H1 (cell line): ENCODE data around the gene SPP1. TPM values are rescaled to one million over a fixed set of nuclear protein-coding genes. Genes with fewer than 3 reads are reported as not detected.

Experiments used
- CTCF ChIA-PET: fragments of 300-600 bp; sonication (Branson Sonifier 250); formaldehyde crosslinking; loops from one replicate; lab custom pipeline; 2021; ENCODE audit not compliant: partially characterized antibody; lab: Charles Lee
- POLR2A ChIA-PET: fragments of 300-600 bp; sonication (Branson Sonifier 250); formaldehyde crosslinking; loops from one replicate; lab custom pipeline; 2021; ENCODE audit warnings: inconsistent platforms; ENCODE audit not compliant: partially characterized antibody; lab: Charles Lee
- DNase-seq, 2 experiments: peaks; one replicate each; pipeline versions ENCODE4 v3.0.0 to v3.0.0-alpha.2; 2010 to 2022; ENCODE audit warnings: low spot score in 2 of 2, low read depth in 1 of 2, mixed read lengths in 1 of 2
- FAIRE-seq: peaks from 2 replicates; lab custom pipeline; 2011; peaks lifted over from hg19 to GRCh38; lab: Jason Lieb, UNC
- H2AFZ ChIP-seq: 2 replicates; pipeline ENCODE4 v1.8.1; 2012; ENCODE audit warnings: low read length, inconsistent platforms
- H2AK5ac ChIP-seq: 2 replicates; pipeline ENCODE4 v1.6.1; 2013; ENCODE audit warnings: low read depth, low read length
- H2BK120ac ChIP-seq: replicated peaks from 2 replicates; pipeline ENCODE3; 2013; ENCODE audit warnings: low read depth, low read length, inconsistent platforms
- H2BK12ac ChIP-seq: 2 replicates; pipeline ENCODE4 v1.6.1; 2013; ENCODE audit warnings: low read depth, low read length
- H2BK15ac ChIP-seq: 2 replicates; pipeline ENCODE4 v1.6.1; 2013; ENCODE audit warnings: low read length
- H2BK20ac ChIP-seq: 2 replicates; pipeline ENCODE4 v1.6.1; 2013; ENCODE audit warnings: low read length
- H2BK5ac ChIP-seq: 2 replicates; pipeline ENCODE4 v1.6.1; 2013; ENCODE audit warnings: low read depth, low read length
- H3K14ac ChIP-seq: 2 replicates; pipeline ENCODE4 v1.6.1; 2013; ENCODE audit warnings: inconsistent platforms; ENCODE audit not compliant: insufficient read length
- H3K18ac ChIP-seq: 2 replicates; pipeline ENCODE4 v1.6.1; 2013; ENCODE audit warnings: low read length; ENCODE audit errors: extremely low read depth
- H3K23ac ChIP-seq: 2 replicates; pipeline ENCODE4 v1.6.1; 2013; ENCODE audit warnings: inconsistent platforms; ENCODE audit not compliant: insufficient read length
- H3K23me2 ChIP-seq: 2 replicates; pipeline ENCODE4 v1.6.1; 2013; ENCODE audit warnings: low read depth, low read length
- H3K27ac ChIP-seq: 2 replicates; pipeline ENCODE4 v1.6.1; 2011; ENCODE audit warnings: low read depth, low read length, inconsistent platforms
- H3K27me3 ChIP-seq, 4 experiments: replicated peaks in 1 of 4; 1 replicate in 1 of 4; 2 replicates in 3 of 4; pipeline versions ENCODE4 v1.6.1 to v1.8.1; 2011 to 2013; ENCODE audit warnings: low read length in 3 of 4, mild to moderate bottlenecking in 3 of 4, inconsistent platforms in 2 of 4, mixed read lengths in 2 of 4, moderate library complexity in 1 of 4; ENCODE audit not compliant: control insufficient read depth in 3 of 4, insufficient read depth in 3 of 4; ENCODE audit errors: extremely low read depth in 1 of 4
- H3K36me3 ChIP-seq, 4 experiments: 2 replicates each; pipeline versions ENCODE4 v1.6.1 to v1.8.1; 2011 to 2013; ENCODE audit warnings: mild to moderate bottlenecking in 4 of 4, low read length in 3 of 4, moderate library complexity in 2 of 4, control low read depth in 1 of 4, inconsistent platforms in 1 of 4; ENCODE audit not compliant: insufficient read depth in 4 of 4, control insufficient read depth in 2 of 4
- H3K4ac ChIP-seq: replicated peaks from 2 replicates; pipeline ENCODE3; 2013; ENCODE audit warnings: low read length, low read depth, mixed read lengths, inconsistent platforms; ENCODE audit not compliant: insufficient read length
- H3K4me1 ChIP-seq, 4 experiments: replicated peaks in 1 of 4; 1 replicate in 1 of 4; 2 replicates in 3 of 4; pipeline versions ENCODE4 v1.6.1 to v1.8.1; 2011 to 2013; ENCODE audit warnings: low read length in 3 of 4, inconsistent platforms in 2 of 4, mixed read lengths in 1 of 4; ENCODE audit not compliant: insufficient read depth in 4 of 4, control insufficient read depth in 3 of 4
- H3K4me2 ChIP-seq, 2 experiments: 2 replicates each; pipeline versions ENCODE4 v1.6.1 to v1.8.1; 2011 to 2013; ENCODE audit warnings: low read depth in 2 of 2, low read length in 2 of 2, control low read depth in 1 of 2, inconsistent platforms in 1 of 2, mild to moderate bottlenecking in 1 of 2; ENCODE audit not compliant: insufficient read depth in 1 of 2
- H3K4me3 ChIP-seq, 4 experiments: fragments of 200-600, 300-600 bp in 1 of 4; sonication (generic), shearing (Covaris generic), sonication (Bioruptor Twin) in 1 of 4; 2 replicates each; pipeline versions ENCODE4 v1.5.1 to v1.8.1; 2011 to 2016; ENCODE audit warnings: low read length in 4 of 4, low read depth in 3 of 4, control low read depth in 2 of 4, inconsistent platforms in 2 of 4, mild to moderate bottlenecking in 2 of 4, mixed read lengths in 1 of 4, moderate library complexity in 1 of 4; ENCODE audit not compliant: insufficient read depth in 2 of 4; ENCODE audit errors: extremely low read depth in 1 of 4
- H3K56ac ChIP-seq: replicated peaks from 2 replicates; pipeline ENCODE3; 2013; ENCODE audit warnings: low read depth, mild to moderate bottlenecking, mixed read lengths, low read length, inconsistent platforms; ENCODE audit not compliant: insufficient read length
- H3K79me1 ChIP-seq: 2 replicates; pipeline ENCODE4 v1.6.1; 2013; ENCODE audit warnings: low read depth, low read length, control low read depth
- H3K79me2 ChIP-seq, 2 experiments: 2 replicates each; pipeline versions ENCODE4 v1.6.1 to v1.8.1; 2012 to 2013; ENCODE audit warnings: low read length in 2 of 2, mild to moderate bottlenecking in 2 of 2, inconsistent platforms in 1 of 2; ENCODE audit not compliant: insufficient read depth in 2 of 2, control insufficient read depth in 1 of 2
- H3K9ac ChIP-seq, 4 experiments: replicated peaks in 1 of 4; 1 replicate in 1 of 4; 2 replicates in 3 of 4; pipeline versions ENCODE4 v1.6.1 to v1.8.1; 2011 to 2013; ENCODE audit warnings: low read depth in 3 of 4, low read length in 3 of 4, control low read depth in 2 of 4, mild to moderate bottlenecking in 2 of 4, moderate library complexity in 2 of 4, inconsistent platforms in 1 of 4; ENCODE audit errors: extremely low read depth in 1 of 4
- H3K9me3 ChIP-seq, 2 experiments: 2 replicates each; pipeline versions ENCODE4 v1.6.1 to v1.8.1; 2012 to 2013; ENCODE audit warnings: mild to moderate bottlenecking in 2 of 2, moderate library complexity in 2 of 2, control low read depth in 1 of 2, inconsistent platforms in 1 of 2, low read depth in 1 of 2, low read length in 1 of 2, mixed read lengths in 1 of 2; ENCODE audit not compliant: insufficient read depth in 2 of 2
- H4K20me1 ChIP-seq, 2 experiments: replicated peaks in 1 of 2; 2 replicates each; pipeline versions ENCODE3 to v1.8.1; 2011 to 2013; ENCODE audit warnings: inconsistent platforms in 2 of 2, low read length in 2 of 2, mild to moderate bottlenecking in 1 of 2; ENCODE audit not compliant: insufficient read depth in 2 of 2, control insufficient read depth in 1 of 2
- H4K5ac ChIP-seq: 2 replicates; pipeline ENCODE4 v1.6.1; 2013; ENCODE audit warnings: low read length, low read depth, mixed read lengths, inconsistent platforms; ENCODE audit not compliant: insufficient read length
- H4K8ac ChIP-seq: 2 replicates; pipeline ENCODE4 v1.8.0; 2013; ENCODE audit warnings: mild to moderate bottlenecking, moderate library complexity, low read length, inconsistent platforms; ENCODE audit not compliant: insufficient read depth; ENCODE audit errors: extremely low read depth
- H4K91ac ChIP-seq: replicated peaks from 2 replicates; pipeline ENCODE3; 2013; ENCODE audit warnings: low read length, mixed read lengths, inconsistent platforms; ENCODE audit not compliant: insufficient read length
- E2F6 ChIP-seq: IDR thresholded peaks from 2 replicates; pipeline ENCODE4 v1.6.1; 2012; ENCODE audit warnings: inconsistent platforms
- MAFK ChIP-seq: IDR thresholded peaks from 2 replicates; pipeline ENCODE4 v1.6.1; 2012; ENCODE audit warnings: low read depth, mild to moderate bottlenecking, improper control_type of control experiment, low read length
- MAX ChIP-seq: IDR thresholded peaks from 2 replicates; pipeline ENCODE4 v1.6.1; 2012; ENCODE audit warnings: inconsistent platforms
- POLR2A ChIP-seq, 2 experiments: IDR thresholded peaks; 1 replicate in 1 of 2; 2 replicates in 1 of 2; pipeline ENCODE4 v1.6.1; 2011; ENCODE audit warnings: low read depth in 2 of 2, low read length in 2 of 2, mild to moderate bottlenecking in 2 of 2; ENCODE audit errors: control extremely low read depth in 1 of 2
- POLR2AphosphoS5 ChIP-seq: IDR thresholded peaks from 2 replicates; pipeline ENCODE4 v1.6.1; 2011; ENCODE audit warnings: low read depth, low read length
- TEAD4 ChIP-seq: IDR thresholded peaks from 2 replicates; pipeline ENCODE4 v1.6.1; 2012; ENCODE audit warnings: low read depth, low read length, inconsistent platforms, mixed read lengths
- WGBS, 2 experiments: shearing (Covaris generic) in 1 of 2; methylation state at CpG; one replicate each; pipeline versions ENCODE4 v1.1.6 to v1.1.7; 2013 to 2015; ENCODE audit warnings: low lambda C conversion rate in 2 of 2, mixed read lengths in 2 of 2, inconsistent platforms in 1 of 2, low coverage in 1 of 2, missing lambda C conversion rate in 1 of 2; ENCODE audit not compliant: insufficient replicate concordance in 2 of 2, insufficient coverage in 1 of 2, insufficient read length in 1 of 2; ENCODE audit errors: extremely low coverage in 1 of 2, missing lambda C conversion rate in 1 of 2; 5-methylcytosine and 5-hydroxymethylcytosine counted together
- polyA plus RNA-seq, 7 experiments: library from polyadenylated mRNA; depleted of rRNA in 3 of 7; stranded (reverse) in 5 of 7; unstranded in 2 of 7; fragments of >200 nt in 5 of 7; fragments of 200-250 nt in 2 of 7; gene quantifications; 1 replicate in 5 of 7; 2 replicates in 1 of 7; 4 replicates in 1 of 7; pipeline versions ENCODE4 v1.2.1 to v1.2.3, GENCODE V29; 2011 to 2013; ENCODE audit warnings: missing spikeins in 2 of 7, mixed read lengths in 2 of 7
- total RNA-seq: library from RNA; stranded (reverse); fragmentation: NEBNext Ultra II Directional; extraction: Animal tissue kit (Norgen Biotek cat#: 25700); gene quantifications from 2 replicates; pipeline ENCODE4 v1.2.1, GENCODE V29; 2021

Gene SPP1
- total and polyA plus RNA-seq, 2 of the 8 experiments (the other 6 are each of a cell fraction or from before 2014, with no cell fraction given) = 13.7 to 26.5 TPM

DNA sequence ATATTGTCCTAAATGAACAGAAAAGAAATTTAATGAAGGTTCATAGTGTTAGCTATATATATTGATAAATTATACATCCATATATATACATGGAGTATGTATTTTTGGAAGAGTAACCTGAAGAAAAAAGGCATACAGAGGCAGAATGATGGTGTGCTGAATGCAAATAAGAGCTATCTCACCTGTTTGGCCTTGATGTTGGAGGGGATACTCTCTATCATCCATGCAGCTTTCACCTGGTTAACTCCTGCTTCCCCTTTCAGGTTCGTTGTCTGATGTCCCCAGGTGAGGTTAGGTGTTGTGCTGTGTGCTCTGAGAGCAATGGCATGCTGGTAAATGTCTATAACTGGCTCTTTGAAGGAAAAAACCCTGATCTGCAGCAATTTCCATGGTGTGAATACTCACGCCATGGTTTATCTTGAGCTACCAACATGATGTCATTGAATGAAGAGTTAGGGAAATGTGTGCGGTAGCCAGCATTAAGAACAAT, 31.8 kb upstream of the SPP1 start:
- Histone ChIP-seq H3K4me1 (no peaks in the 10 kb centered on the region; a peak in 2 of 7 replicates), H2BK12ac (peak overlapping the region; percentile 18; the same call in 1 of the 2 replicates), H3K27ac (no peak overlapping the region), H3K36me3 (peaks cover 0 to 3% (median 0%) of the 10 kb centered on the region in 4 experiments; a peak in 3 of 8 replicates), H3K4me2 (no peak overlapping the region), H3K4me3 (no peak overlapping the region), H2BK20ac (no peak overlapping the region), H4K20me1 (no peaks in the 10 kb centered on the region), H3K23ac (no peak overlapping the region), H3K79me1 (no peaks in the 10 kb centered on the region), H2AK5ac (no peak overlapping the region), H3K9ac (no peak overlapping the region), H4K8ac (no peak overlapping the region), H3K79me2 (no peaks in the 10 kb centered on the region), H4K5ac (no peak overlapping the region), H2BK5ac (no peak overlapping the region), H3K23me2 (no peaks in the 10 kb centered on the region), H4K91ac (no peak overlapping the region), H2BK15ac (no peak overlapping the region), H3K27me3 (no peaks in the 10 kb centered on the region; a peak in 1 of 7 replicates), H3K14ac (no peak overlapping the region), H2AFZ (no peak overlapping the region)
- ChIA-PET POLR2A (interaction anchor here (1.4 to 8.2 kb wide), 8 partner anchors 8 to 42 kb away, joined by 3 to 92 read pairs (median 6); no protein-coding TSS in a partner anchor), CTCF (interaction anchor here (0.9 to 3.4 kb wide), 9 partner anchors 9 to 137 kb away, joined by 3 to 20 read pairs (median 5); no protein-coding TSS in a partner anchor)
- 94% methylated on average over 3 of the region's 3 CpGs; no CpG with 5 or more reads in 1 of the 2 experiments for WGBS, 2 experiments
- TF ChIP-seq POLR2A (IDR thresholded peaks at IDR 0.05; ENCODE audit: control extremely low read depth in 1 of 2, low read depth in 2 of 2, low read length in 2 of 2) (peak in 1 of 2 experiments; percentile 52; a peak in 2 of 3 replicates), TEAD4 (no peak), E2F6 (peak; percentile 72), MAFK (no peak), POLR2AphosphoS5 (peak; percentile 86; the same call in 1 of the 2 replicates), MAX (peak; percentile 78)
- TF ChIP-seq, all 59 proteins: peak for 4
- peaks cover 2 to 4% of the 10 kb centered on the region in 2 experiments; a peak in 2 of 4 replicates for H3K9me3 ChIP-seq
- no peak overlapping the region for H3K4ac ChIP-seq
- DNase-seq = peak in 1 of 2 experiments; percentile 39
- H2BK120ac ChIP-seq = no peak overlapping the region
- no peak overlapping the region for H3K18ac ChIP-seq
- H3K56ac ChIP-seq = no peak overlapping the region
- no peak for FAIRE-seq
